ENCODE data around the gene TXK.

GRCh38 chr4:48139691-48140090 is 5.6 kb upstream of the TXK start:
- TF ChIP-seq EZH2 (conservative IDR thresholded peaks at IDR 0.05; ENCODE audit: low read depth, low read length) (no peak), HMGXB4 (CRISPR knock-in tag; IDR thresholded peaks at IDR 0.05; ENCODE audit: borderline replicate concordance in 1 of 2, low read depth in 1 of 2) (no peak)

Data from HepG2 (cell line).